HepG2 (cell line): ENCODE measurements around the gene NSD1. TPM values are rescaled to one million over a fixed set of nuclear protein-coding genes. Genes with fewer than 3 reads are reported as not detected.

Source experiments
- AHDC1 ChIP-seq: sonication (generic); formaldehyde crosslinking; IDR thresholded peaks from 2 replicates; pipeline ENCODE4 v1.5.1; 2020; ENCODE audit warnings: mild to moderate bottlenecking, missing genetic modification reagents, borderline replicate concordance
- BRD4 ChIP-seq: sonication (generic); formaldehyde crosslinking; IDR thresholded peaks from 2 replicates; pipeline ENCODE4 v1.4.0; 2020; ENCODE audit warnings: missing genetic modification reagents
- CBX2 ChIP-seq, 2 experiments: fragments of 200-600 bp in 1 of 2; sonication (generic); formaldehyde crosslinking in 1 of 2; IDR thresholded peaks; 2 replicates each; pipeline versions ENCODE4 v1.7.0 to v1.8.1; 2018 to 2022; ENCODE audit warnings: low read depth in 2 of 2, low read length in 1 of 2, mild to moderate bottlenecking in 1 of 2, missing genetic modification reagents in 1 of 2
- CBX5 ChIP-seq: sonication (generic); formaldehyde crosslinking; IDR thresholded peaks from 2 replicates; pipeline ENCODE4 v1.4.0; 2020; ENCODE audit warnings: missing genetic modification reagents, borderline replicate concordance
- CCAR2 ChIP-seq: fragments of 200-400 bp; formaldehyde crosslinking; optimal IDR thresholded peaks from 2 replicates; pipeline ENCODE3; 2018; ENCODE audit warnings: low read depth, mild to moderate bottlenecking, low read length, moderate library complexity
- HBP1 ChIP-seq: IDR thresholded peaks from 2 replicates; pipeline ENCODE4 v1.6.1; 2016; ENCODE audit warnings: low read depth, control low read depth
- HNRNPK ChIP-seq: fragments of 200-400 bp; formaldehyde crosslinking; IDR thresholded peaks from 2 replicates; pipeline ENCODE4 v1.6.1; 2018; ENCODE audit warnings: low read length, low read depth, moderate library complexity, mild to moderate bottlenecking; ENCODE audit not compliant: poor library complexity, severe bottlenecking
- MED1 ChIP-seq: sonication (generic); formaldehyde crosslinking; IDR thresholded peaks from 2 replicates; pipeline ENCODE4 v1.4.0; 2020; ENCODE audit warnings: missing genetic modification reagents
- MTERF4 ChIP-seq: sonication (generic); formaldehyde crosslinking; IDR thresholded peaks from 2 replicates; pipeline ENCODE4 v1.8.0; 2023; ENCODE audit warnings: mild to moderate bottlenecking, missing genetic modification reagents
- NBN ChIP-seq: fragments of 450-650 bp; conservative IDR thresholded peaks from 2 replicates; pipeline ENCODE4 v1.6.1; 2017
- TFE3 ChIP-seq: IDR thresholded peaks from 2 replicates; pipeline ENCODE4 v1.6.1; 2016
- TGIF2 ChIP-seq: IDR thresholded peaks from 2 replicates; pipeline ENCODE4 v1.6.1; 2016; ENCODE audit warnings: control low read depth, missing compliant biosample characterization
- ZBTB8A ChIP-seq: sonication (generic); formaldehyde crosslinking; IDR thresholded peaks from 2 replicates; pipeline ENCODE4 v1.4.0; 2020; ENCODE audit warnings: mild to moderate bottlenecking, low read depth, missing genetic modification reagents, borderline replicate concordance
- ZFX ChIP-seq: sonication (generic); formaldehyde crosslinking; IDR thresholded peaks from 2 replicates; pipeline ENCODE4 v1.4.0; 2020; ENCODE audit warnings: mild to moderate bottlenecking, low read depth, missing genetic modification reagents, moderate library complexity
- ZMYM3 ChIP-seq: sonication (generic); formaldehyde crosslinking; IDR thresholded peaks from 2 replicates; pipeline ENCODE4 v1.5.1; 2020; ENCODE audit warnings: mild to moderate bottlenecking, missing genetic modification reagents
- ZMYM4 ChIP-seq: sonication (generic); formaldehyde crosslinking; IDR thresholded peaks from 2 replicates; pipeline ENCODE4 v1.8.1; 2023; ENCODE audit warnings: mild to moderate bottlenecking, missing genetic modification reagents
- ZNF431 ChIP-seq: sonication (generic); formaldehyde crosslinking; IDR thresholded peaks from 2 replicates; pipeline ENCODE4 v1.9.0; 2022; ENCODE audit warnings: missing genetic modification reagents, low read depth, mild to moderate bottlenecking, borderline replicate concordance
- ZNF549 ChIP-seq: sonication (generic); formaldehyde crosslinking; IDR thresholded peaks from 2 replicates; pipeline ENCODE4 v1.5.0; 2020; ENCODE audit warnings: missing genetic modification reagents
- ZNF563 ChIP-seq: sonication (generic); formaldehyde crosslinking; IDR thresholded peaks from 2 replicates; pipeline ENCODE4 v1.8.0; 2022; ENCODE audit warnings: mild to moderate bottlenecking, moderate library complexity, missing genetic modification reagents
- ZSCAN22 ChIP-seq: sonication (generic); formaldehyde crosslinking; IDR thresholded peaks from 2 replicates; pipeline ENCODE4 v1.4.0; 2020; ENCODE audit warnings: mild to moderate bottlenecking, missing genetic modification reagents
- polyA plus RNA-seq, 8 experiments: library from polyadenylated mRNA; depleted of rRNA in 3 of 8; stranded (reverse) in 7 of 8; unstranded in 1 of 8; fragments of >200 nt; fragmentation: Illumina TruSeq in 4 of 8; extraction: Trizol in 4 of 8; gene quantifications; 2 replicates each; pipeline versions ENCODE4 v1.2.1 to v1.2.3, GENCODE V29; 2011 to 2016; ENCODE audit warnings: low read depth in 4 of 8, missing spikeins in 1 of 8, mixed read lengths in 1 of 8; ENCODE audit not compliant: insufficient read depth in 1 of 8
- total RNA-seq, 5 experiments: library from RNA; depleted of rRNA; stranded (reverse); fragments of >200 nt; fragmentation: Illumina TruSeq; extraction: Trizol; gene quantifications; 2 replicates each; pipeline ENCODE4 v1.2.3, GENCODE V29; 2016; ENCODE audit warnings: low read depth in 1 of 5

NSD1 gene
- total and polyA plus RNA-seq, 2 of the 13 experiments (the other 11 are each of a cell fraction or from before 2014, with no cell fraction given), result 0.01 to 0.09 TPM

- TF ChIP-seq MTERF4, result no peak
- TF ChIP-seq CCAR2, result no peak
- TF ChIP-seq ZNF563 (CRISPR knock-in tag), result no peak; the same call in 1 of the 2 replicates
- TF ChIP-seq MED1 (CRISPR knock-in tag), result peak; percentile 19; the same call in 1 of the 2 replicates
- TF ChIP-seq ZBTB8A (CRISPR knock-in tag), result no peak
- TF ChIP-seq BRD4 (CRISPR knock-in tag), result no peak
- TF ChIP-seq TFE3 (CRISPR knock-in tag), result no peak
- no peak for TF ChIP-seq TGIF2 (CRISPR knock-in tag)
- TF ChIP-seq CBX2 (IDR thresholded peaks at IDR 0.05; ENCODE audit: low read depth, low read length), result no peak
- no peak for TF ChIP-seq CBX2 (CRISPR knock-in tag; IDR thresholded peaks at IDR 0.05; ENCODE audit: low read depth)
- TF ChIP-seq NBN, result no peak
- peak; percentile 73; the same call in 1 of the 2 replicates for TF ChIP-seq ZMYM3 (CRISPR knock-in tag)
- TF ChIP-seq HBP1 (CRISPR knock-in tag), result no peak
- peak; percentile 52 for TF ChIP-seq ZMYM4 (CRISPR knock-in tag)
- peak; percentile 45; the same call in 1 of the 2 replicates for TF ChIP-seq ZFX (CRISPR knock-in tag)
- 0 out of 2 replicates have a peak, but pooled peaks have one; percentile 18 for TF ChIP-seq CBX5 (CRISPR knock-in tag)
- TF ChIP-seq ZNF431 (CRISPR knock-in tag), result no peak
- no peak for TF ChIP-seq HNRNPK
- TF ChIP-seq AHDC1 (CRISPR knock-in tag), result 0 out of 2 replicates have a peak, but pooled peaks have one; percentile 24
- TF ChIP-seq ZNF549 (CRISPR knock-in tag), result no peak
- no peak for TF ChIP-seq ZSCAN22 (CRISPR knock-in tag)
Observed at GRCh38 chr5:177105691-177106476, 27.7 kb upstream of the NSD1 start (continued).
